HCT116 (cell line): ENCODE measurements around the gene DCHS2.

Experiments used
- CEBPB ChIP-seq: IDR thresholded peaks from 2 replicates; pipeline ENCODE4 v1.6.1; 2012; ENCODE audit warnings: low read depth
- ELF1 ChIP-seq: IDR thresholded peaks from 2 replicates; pipeline ENCODE4 v1.6.1; 2012; ENCODE audit warnings: low read depth, borderline replicate concordance
- EZH2 ChIP-seq: fragments of 200-600 bp; sonication (generic); IDR thresholded peaks from 2 replicates; pipeline ENCODE4 v1.6.1; 2017; ENCODE audit warnings: antibody characterized with exemption, mixed run types
- EZH2phosphoT487 ChIP-seq: fragments of 200-600 bp; IDR thresholded peaks from 2 replicates; pipeline ENCODE4 v1.6.1; 2018; ENCODE audit warnings: antibody characterized with exemption, borderline replicate concordance
- JUND ChIP-seq: IDR thresholded peaks from 2 replicates; pipeline ENCODE4 v1.6.1; 2012
- POLR2A ChIP-seq: IDR thresholded peaks from 2 replicates; pipeline ENCODE4 v1.7.0; 2011; ENCODE audit warnings: borderline replicate concordance; ENCODE audit not compliant: insufficient read depth, insufficient read length; ENCODE audit errors: extremely low read depth
- POLR2AphosphoS5 ChIP-seq: IDR thresholded peaks from 2 replicates; pipeline ENCODE4 v1.6.1; 2011; ENCODE audit warnings: mild to moderate bottlenecking, low read depth, low read length, moderate library complexity
- RAD21 ChIP-seq: IDR thresholded peaks from 2 replicates; pipeline ENCODE4 v1.6.1; 2012; ENCODE audit warnings: low read depth, mild to moderate bottlenecking
- SIN3A ChIP-seq: IDR thresholded peaks from 2 replicates; pipeline ENCODE4 v1.6.1; 2012; ENCODE audit warnings: low read depth
- YY1 ChIP-seq: IDR thresholded peaks from 2 replicates; pipeline ENCODE4 v1.6.1; 2011; ENCODE audit warnings: low read length, low read depth, moderate library complexity, mild to moderate bottlenecking; ENCODE audit not compliant: insufficient replicate concordance; ENCODE audit errors: extremely low read depth
- ZBTB33 ChIP-seq: IDR thresholded peaks from 2 replicates; pipeline ENCODE4 v1.6.1; 2011; ENCODE audit warnings: mild to moderate bottlenecking, low read length, moderate library complexity; ENCODE audit not compliant: insufficient replicate concordance; ENCODE audit errors: extremely low read depth
- ZNF274 ChIP-seq: fragments of 200-500 bp; sonication (Bioruptor generic); IDR thresholded peaks from 2 replicates; pipeline ENCODE4 v1.6.1; 2014; ENCODE audit warnings: mild to moderate bottlenecking, low read depth, low read length, inconsistent platforms
- TF ChIP-seq, protein P1 (sequence below), 3 experiments: fragments of 200-600 bp in 1 of 3; sonication (generic) in 1 of 3; IDR thresholded peaks in 2 of 3; conservative IDR thresholded peaks in 1 of 3; 2 replicates each; pipeline ENCODE4 v1.5.1; 2012 to 2017; ENCODE audit warnings: low read depth in 2 of 3, low read length in 2 of 3, antibody characterized with exemption in 1 of 3, borderline replicate concordance in 1 of 3, control low read depth in 1 of 3, mild to moderate bottlenecking in 1 of 3, mixed read lengths in 1 of 3, mixed run types in 1 of 3, moderate library complexity in 1 of 3; ENCODE audit not compliant: insufficient read depth in 1 of 3
- TF ChIP-seq, protein P2 (sequence below): IDR thresholded peaks from 2 replicates; pipeline ENCODE4 v1.6.1; 2012

- TF ChIP-seq YY1 (no peak), POLR2AphosphoS5 (no peak), POLR2A (no peak), EZH2phosphoT487 (no peak), ZBTB33 (no peak), RAD21 (no peak), ELF1 (no peak), ZNF274 (no peak), JUND (no peak), CEBPB (no peak), SIN3A (no peak), EZH2 (no peak)
- TF ChIP-seq, protein P1, sequence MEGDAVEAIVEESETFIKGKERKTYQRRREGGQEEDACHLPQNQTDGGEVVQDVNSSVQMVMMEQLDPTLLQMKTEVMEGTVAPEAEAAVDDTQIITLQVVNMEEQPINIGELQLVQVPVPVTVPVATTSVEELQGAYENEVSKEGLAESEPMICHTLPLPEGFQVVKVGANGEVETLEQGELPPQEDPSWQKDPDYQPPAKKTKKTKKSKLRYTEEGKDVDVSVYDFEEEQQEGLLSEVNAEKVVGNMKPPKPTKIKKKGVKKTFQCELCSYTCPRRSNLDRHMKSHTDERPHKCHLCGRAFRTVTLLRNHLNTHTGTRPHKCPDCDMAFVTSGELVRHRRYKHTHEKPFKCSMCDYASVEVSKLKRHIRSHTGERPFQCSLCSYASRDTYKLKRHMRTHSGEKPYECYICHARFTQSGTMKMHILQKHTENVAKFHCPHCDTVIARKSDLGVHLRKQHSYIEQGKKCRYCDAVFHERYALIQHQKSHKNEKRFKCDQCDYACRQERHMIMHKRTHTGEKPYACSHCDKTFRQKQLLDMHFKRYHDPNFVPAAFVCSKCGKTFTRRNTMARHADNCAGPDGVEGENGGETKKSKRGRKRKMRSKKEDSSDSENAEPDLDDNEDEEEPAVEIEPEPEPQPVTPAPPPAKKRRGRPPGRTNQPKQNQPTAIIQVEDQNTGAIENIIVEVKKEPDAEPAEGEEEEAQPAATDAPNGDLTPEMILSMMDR (IDR thresholded peaks at IDR 0.05 in 2 of 3, conservative IDR thresholded peaks at IDR 0.05 in 1 of 3; ENCODE audit: borderline replicate concordance in 1 of 3, insufficient read depth in 1 of 3, low read depth in 2 of 3, low read length in 2 of 3), result no peak
- TF ChIP-seq, protein P2, sequence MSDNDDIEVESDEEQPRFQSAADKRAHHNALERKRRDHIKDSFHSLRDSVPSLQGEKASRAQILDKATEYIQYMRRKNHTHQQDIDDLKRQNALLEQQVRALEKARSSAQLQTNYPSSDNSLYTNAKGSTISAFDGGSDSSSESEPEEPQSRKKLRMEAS, result no peak
Observed at GRCh38 chr4:154218051-154218450, 273.5 kb downstream of the DCHS2 start.
